HG02571 (cell line): ENCODE measurements around the gene KCTD12.

Experiments used
- ATAC-seq: cut with Tn5 transposase; IDR thresholded peaks from one replicate; pipeline ENCODE4 v1.9.1; 2021; ENCODE audit warnings: mild to moderate bottlenecking, moderate library complexity; ENCODE audit not compliant: unreplicated experiment

Gene KCTD12

DNA sequence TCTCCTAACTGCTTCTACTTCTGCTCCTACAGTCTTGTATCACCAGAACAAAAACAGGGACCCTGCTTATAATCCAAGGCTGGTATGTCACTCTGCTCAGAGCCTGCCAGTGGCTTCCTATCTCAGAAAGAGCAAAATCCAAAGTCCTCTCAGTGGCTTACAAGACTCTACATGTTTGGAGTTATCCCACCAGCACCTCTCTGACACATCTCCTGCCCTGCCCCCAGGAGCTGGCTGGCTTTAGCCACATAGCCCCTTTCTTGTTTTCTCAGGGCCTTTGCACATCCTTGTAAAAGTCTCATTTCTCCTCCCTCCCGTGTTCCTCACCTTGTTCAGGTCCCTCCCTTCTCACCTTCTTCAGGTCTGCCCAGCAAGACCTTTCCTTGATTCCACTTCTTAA, 2.2 kb upstream of the KCTD12 start:
- no peak for ATAC-seq

DNA sequence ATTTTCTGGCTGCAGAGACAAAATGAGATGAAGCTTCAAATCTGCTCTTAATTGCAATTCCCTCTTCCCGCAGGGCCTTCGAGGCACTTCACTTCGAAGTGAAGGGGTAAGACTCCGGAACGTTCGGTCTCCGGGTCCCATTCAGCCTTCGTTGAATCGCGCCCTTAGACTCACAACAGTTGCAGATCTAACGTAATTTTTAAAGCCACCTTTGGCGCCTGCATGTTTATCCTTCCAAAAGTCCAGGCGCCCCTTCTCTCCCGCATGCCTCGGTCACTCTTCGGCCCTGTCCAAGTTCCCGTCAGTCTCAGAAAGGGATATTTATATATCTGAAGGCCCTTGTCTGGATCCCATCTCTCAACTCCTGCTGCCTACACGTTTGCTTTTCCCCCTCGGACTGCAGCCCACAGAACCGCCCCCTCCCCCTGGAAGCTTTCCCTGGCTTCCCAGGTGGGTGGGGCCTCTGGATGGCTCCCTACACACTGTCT, 915 bp upstream of the KCTD12 start:
- no peak for ATAC-seq

DNA sequence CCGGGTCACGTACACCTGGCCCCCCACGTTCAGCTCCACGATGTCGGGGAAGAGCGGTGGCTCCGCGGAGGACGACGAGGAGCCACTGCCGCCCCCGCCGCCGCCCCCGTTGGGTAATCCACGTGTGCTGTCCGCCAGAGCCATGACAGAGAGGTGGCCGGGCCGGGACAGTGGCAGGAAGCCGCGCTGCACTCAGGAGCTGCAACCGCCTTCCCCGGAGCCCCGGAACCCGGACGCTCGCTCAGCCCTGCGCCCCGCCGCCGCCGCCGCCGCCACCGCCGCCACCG, 257 bp downstream of the KCTD12 start:
- ATAC-seq = no peak

DNA sequence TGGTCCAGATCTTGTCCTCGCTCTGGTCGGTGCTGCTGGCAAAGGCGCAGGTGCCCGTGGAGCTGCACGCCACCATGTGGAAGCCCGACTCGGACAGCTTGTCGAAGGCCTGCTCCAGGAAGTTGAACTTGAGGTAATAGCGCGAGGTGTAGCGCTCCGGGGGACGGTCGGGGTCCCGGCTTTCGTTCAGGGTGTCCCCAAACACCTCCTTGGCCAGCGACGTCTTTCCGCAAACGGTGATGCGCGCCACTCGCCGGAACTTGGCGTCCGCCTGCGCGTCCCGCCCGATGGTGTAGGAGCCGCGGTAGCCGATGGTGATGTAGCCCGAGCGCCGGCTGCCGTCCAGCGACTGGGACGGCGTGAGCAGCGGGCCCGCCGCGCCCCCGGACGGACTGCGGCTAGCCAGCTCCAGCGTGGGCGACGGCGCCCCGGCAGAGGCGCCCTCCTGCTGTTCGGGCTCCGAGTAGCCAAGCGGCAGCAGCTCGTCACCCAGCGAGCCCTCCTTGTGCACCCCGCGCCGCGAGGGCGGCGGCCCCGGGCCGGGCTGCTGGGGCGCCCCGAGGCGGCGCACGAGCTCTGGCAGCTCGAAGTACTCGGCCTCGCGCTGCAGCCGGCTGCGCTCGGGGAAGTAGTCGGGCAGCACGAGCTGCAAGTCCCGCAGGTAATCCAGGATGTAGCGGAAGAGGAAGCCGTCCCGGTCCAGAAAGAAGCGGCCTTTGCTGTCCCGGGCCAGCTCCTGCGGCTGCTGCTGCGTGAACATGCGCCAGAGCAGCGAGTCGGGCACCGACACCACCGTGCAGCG, 801 bp downstream of the KCTD12 start:
- ATAC-seq = peak; percentile 37

DNA sequence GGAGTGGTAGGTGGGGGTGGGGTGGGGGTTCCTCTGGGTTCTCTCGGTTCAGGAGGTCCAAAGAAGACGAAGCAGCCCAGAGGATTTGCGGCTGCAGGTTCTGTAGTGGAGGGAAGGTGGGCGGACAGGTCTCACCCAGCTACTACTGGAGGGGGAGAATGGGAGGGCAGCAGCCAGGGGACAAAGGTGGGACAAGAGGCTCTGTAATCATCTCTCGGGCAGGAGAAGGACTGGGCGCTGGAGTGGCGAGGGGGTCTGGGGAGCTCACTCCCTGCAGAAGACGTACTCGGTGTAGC, 1.4 kb downstream of the KCTD12 start:
- no peak for ATAC-seq

DNA sequence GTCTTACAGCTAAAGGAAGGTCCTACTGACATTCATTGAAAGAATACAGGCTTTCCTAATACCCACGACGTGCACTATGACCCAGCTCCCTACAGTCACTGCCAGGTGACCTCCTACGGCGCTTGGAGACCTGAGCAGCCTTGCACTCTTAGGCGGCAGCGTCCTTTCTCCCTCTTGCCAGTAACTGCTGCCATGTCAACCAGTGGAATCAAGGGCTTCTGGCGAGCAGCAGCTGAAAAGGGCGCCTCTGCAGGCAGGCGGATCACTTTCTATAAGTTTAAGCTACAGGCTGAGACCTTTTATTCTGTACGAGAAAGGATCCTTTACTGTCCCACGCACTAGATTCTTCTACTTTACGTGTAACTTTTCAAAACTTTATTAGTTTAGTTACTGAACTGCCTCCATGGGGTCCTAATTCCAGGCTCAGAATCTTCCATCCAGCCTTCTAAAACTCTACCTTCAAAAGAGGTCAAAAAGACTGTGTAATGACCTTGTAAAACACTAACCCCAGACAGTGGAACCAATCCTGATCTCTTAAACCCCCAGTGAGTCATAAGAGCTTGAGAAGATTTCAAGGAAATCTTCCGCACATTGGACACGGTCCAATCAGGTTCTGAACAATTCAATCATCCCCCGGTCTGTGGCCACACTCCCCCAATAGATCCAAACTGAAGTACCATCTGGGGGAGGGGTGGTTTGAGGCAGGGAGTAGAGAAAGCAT, 1.9 kb downstream of the KCTD12 start:
- ATAC-seq = no peak

DNA sequence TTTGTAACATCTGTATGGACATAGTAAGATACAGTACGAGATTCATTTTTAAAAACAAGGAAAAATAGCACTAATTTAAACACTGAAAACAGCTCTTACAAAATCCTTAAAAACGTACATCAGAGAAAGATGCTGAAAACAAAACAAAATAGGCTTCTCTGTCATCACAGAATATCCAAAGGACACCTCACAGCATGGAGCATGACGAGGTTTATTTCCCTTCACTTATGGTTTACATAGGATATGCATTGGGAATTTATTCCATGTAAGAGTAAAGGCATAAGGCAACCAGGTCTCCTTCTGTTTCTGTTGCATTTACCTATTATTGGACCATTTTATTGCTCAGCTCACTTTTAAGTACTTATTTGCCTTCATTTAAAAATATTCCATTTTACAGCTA, 3.0 kb downstream of the KCTD12 start:
- no peak for ATAC-seq

DNA sequence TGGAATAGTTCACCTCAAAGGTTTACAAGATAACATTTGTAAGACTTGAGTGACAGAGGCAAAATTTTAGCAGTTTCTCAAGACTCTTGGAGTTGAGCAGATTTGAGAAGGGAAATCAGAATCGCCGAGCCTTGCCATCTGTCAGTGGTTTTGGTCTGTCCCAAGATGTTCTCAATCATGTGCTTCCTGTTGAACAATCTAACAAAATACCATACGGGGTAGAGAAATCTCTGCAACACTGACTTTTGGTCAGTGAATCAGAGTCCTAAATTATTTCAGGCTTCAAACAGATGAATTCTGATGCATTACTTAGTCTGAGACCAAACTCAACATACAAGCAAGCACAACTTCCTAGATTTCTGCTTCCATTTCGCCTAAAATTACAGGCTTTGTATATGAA, 3.8 kb downstream of the KCTD12 start:
- ATAC-seq = no peak

DNA sequence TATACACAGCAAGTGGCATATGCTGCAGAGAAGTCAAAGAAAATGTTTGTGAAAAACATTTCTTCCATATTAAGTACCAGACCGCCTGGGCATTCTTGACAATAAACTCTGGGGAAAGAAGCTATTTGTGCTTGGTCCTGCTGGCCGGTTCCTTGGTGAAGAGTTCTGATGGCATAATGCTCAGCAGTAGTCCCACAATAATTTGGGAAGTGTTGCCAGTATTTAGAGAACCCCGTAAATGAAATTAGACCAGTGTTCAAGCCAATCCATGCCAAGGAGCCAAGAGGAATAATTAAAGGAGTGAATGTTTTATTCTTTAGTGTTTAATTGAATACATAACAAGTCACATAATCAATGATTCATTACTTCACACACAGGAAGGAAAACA, 6.3 kb downstream of the KCTD12 start:
- ATAC-seq = peak; percentile 20

DNA sequence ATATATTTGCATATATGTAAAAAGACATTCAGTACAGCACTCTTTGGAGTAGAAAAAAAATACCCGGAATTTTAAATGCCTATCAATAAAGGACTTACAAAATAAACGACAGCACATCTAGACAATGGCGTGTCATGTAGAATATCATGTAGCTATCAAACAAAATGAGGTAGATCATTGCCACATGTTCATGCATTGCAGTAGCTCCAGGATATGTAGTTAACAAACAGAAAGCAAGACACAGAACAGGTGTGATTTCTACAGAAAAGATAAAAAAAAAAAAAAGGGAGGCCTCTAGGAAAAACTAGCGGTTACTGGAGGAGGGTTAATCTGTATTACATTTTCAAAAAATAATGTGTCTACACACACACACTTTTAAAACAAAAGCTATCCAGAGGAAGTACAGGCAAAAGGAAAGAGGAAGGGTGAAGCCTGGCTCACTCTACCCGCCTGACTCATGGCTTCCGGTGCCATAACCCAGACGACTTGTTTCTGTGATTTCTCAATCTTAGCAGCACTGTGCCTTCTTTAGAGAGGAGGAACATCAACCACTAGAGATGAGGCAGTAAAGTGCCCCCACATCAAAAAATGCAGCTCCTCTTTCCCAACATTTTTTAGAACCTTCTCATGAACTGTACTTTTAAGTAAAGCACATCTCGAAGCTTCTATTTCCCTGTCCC, 6.9 kb downstream of the KCTD12 start:
- peak; percentile 94 for ATAC-seq

DNA sequence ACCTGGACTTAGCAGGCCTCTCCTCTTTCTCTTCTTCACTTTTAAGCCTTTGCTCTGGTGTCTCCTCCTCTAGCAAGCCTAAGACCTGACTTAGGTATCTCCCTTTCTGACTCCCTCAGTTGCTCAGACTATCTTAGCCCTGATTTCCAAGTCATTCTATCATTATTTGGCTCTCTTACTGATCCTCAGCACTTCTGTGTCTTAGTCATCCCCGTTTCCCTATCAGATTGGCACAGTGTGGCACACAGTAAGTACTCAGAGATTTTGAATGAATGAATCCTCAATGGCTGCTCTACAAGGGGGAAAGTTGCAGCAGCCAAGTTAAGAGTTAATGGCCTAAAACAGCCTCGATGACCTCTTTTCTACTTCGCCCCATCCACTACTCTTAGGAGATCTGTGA, 8.2 kb downstream of the KCTD12 start:
- ATAC-seq = no peak

DNA sequence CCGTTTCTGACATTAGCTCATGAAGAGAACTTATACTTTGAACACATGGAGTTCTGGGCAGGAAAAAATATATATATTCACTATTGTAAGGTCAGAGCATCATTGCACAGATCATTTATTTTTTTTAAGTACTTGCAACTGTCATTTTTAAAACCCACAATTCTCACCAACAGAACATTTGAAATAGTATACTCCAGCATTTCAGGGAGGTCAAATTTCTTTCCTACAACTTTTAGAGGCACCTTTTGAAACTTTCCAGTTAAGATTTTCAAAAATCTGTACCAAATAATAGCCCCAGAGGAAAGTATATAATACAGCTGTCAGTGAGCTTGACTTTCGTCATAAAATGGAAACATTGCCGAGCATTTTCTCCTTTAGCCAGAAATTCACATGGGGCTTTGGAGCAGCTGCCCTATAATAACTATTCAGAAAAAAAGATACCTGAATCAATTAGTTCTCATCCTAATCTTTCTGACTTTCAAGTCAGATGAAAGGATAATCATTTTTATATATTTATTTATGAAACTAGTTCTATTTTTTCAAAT, 10.9 kb downstream of the KCTD12 start:
- ATAC-seq = no peak

DNA sequence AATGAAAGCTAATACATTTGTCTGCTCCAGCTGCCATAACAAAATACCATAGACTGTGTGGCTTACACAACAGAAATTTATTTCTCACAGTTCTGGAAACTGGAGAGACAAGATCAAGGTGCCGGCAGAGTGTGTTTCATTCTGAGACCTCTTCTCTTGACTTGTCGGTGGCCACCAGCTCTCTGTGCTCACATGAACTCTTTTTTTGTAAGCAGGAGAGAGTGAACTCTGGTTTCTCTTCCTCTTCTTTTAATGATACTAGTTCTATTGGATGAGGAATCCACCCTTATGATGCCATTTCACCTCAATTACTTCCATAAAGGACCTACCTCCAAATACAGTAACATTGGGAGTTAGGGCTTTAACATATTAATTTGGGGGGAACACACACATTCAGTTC, 11.7 kb downstream of the KCTD12 start:
- peak; percentile 81 for ATAC-seq

DNA sequence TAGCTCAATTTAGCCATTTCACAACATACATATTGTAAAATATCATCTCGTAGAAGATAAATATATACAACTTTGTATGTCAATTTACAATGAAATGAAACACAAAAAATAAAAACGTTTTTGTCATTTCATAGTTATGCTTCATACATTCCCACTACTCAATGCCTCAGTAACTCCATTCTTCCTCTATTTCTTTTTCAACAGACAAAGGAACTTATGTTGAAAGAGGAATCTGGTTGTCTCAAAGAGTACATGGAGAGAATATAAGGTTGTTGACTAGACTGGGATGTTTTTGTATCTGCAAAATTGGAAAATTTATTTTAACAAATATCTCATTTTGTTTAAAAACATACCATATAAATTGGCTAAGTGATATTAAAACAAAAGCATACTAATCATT, 12.8 kb downstream of the KCTD12 start:
- no peak for ATAC-seq

DNA sequence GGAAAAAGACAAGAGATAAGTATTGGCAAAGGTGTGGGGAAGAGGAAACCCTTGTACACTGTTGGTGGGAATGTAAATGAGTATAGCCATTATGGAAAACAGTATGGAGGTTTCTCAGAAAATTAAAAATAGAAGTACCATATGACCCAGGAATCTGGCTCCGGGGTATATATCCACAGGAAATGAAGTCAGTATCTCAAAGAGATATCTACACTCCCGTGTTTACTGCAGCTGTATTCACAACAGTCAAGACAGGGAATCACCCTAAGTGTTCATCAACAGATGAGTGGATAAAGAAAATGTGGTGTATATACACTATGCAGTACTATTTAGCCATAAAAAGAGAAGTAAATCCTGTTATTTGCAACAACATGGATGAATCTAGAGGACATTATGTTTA, 13.5 kb downstream of the KCTD12 start:
- ATAC-seq = no peak

DNA sequence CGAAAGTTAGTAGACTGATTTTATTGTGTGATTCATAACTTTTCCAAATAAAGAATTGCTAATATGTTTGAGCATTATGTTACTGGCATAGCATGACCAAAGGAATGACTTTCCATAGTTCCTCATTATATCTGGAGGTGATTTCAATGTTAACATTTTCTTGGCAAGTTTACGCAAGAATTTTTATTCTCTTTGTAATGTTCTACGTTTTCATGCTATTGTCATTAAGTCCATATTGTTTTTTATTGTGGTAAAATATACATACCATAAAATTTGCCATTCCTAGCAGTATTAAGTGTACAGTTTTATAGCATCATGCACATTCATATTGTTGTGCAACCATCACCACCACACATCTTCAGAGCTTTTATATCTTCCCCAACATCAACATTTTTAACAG, 14.8 kb downstream of the KCTD12 start:
- no peak for ATAC-seq

DNA sequence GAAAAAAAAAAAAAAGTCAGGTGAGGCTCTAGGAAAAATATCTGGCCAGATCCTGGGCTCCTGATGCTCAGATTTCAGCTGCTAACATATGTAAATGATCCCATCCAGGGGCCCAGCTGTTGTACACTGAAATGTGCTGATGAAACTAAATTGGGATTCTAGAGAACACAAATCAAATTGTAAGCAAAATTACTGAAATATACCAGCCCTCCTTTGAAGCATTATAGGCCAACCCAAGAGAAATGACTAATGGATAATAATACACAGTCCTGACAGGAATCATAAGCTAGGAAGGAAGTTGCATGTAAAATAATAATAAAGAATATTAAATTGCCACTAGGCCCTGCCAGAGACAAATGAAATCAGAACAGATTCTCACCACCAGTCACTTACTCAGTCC, 17.8 kb downstream of the KCTD12 start:
- ATAC-seq = no peak

DNA sequence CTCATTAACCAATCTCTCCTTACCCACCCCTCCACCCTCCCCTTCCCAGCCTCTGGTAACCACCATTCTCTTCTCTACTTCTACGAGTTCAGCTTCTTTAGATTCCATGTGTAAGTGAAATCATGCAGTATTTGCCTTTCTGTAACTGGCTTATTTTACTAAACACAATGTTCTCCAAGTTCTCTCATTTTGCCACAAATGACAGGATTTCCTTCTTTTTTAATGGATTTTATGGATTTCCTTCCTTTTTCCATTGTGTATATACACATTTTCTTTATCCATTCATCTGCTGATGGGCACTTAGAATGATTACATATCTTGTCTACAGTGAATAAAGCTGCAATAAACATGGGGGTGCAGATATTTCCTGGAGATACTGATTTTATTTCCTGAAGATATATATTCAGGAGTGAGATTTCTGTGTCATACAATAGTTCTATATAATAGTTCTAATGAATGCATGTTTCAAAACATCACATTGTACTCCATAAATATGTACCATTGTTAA, 20.2 kb downstream of the KCTD12 start:
- no peak for ATAC-seq

DNA sequence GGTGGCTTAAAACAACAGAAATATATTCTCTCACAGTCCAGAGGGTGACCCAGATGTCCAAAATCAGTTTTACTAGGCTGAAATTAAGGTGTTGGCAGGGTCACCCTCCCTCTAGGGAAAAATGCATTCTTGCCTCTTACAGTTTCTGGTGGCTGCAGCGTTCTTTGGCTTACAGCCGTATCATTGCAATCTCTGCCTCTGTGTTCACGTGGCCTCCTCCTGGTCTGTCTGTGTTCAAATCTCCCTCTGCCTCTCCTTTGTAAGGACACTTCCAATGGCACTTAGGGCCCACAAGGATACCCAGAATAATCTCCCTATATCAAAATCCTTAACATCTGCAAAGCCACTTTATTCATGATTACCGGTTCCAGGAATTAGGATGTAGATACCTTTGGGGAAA, 21.1 kb downstream of the KCTD12 start:
- no peak for ATAC-seq

DNA sequence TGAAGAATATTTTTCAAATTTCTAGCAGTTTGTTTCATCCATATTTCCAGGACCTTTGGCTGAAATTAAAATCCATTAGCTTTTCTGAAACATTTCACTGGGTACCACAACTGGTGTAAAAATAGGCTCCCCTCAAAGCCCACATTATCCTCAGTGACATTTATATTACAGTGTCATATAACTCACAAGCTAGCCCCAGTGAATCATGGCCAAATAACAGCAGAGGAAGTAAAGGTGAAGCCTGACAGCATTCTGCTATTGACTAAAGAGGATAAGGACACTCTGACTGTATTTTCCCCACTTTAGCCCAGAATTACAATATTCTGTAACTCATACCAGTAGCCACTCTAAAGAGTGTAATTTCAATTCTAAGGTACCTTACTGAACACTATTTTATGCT, 21.9 kb downstream of the KCTD12 start:
- no peak for ATAC-seq

DNA sequence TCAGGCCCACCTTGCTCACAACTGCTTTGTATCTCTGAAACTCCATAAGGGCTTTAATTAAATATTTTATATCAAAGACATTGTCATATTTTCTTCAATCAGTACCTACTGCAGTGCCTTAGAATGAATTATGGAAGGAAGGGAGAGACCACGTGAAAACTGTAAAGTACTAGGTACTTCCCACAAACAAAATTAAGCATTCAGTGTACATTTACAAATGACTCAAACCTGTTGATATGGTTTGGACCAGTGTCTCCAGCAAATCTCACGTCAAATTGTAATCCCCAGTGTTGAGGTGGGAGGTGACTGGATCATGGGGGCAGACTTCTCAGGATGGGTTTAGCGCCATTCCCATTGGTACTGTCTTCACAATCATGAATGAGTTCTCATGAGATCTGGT, 23.2 kb downstream of the KCTD12 start:
- no peak for ATAC-seq

DNA sequence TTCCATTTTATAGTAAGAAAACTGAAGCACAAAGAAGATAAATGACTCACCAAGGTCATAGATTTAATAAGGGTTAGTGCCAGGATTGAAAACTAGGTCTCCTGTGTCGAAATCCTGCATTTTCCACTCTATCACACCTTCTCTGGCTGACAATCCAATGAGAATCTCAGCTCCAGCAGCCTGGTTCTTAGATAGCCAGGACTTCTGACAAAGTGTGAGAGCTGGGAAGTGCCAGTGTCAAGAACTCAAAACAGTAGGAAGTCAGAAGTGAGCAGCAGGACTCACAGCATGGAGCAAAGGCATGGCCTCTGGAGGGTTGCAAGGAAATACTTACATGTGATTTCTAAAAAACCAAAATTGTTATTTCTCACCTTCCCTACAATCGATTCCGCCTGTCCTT, 24.3 kb downstream of the KCTD12 start:
- no peak for ATAC-seq
